BLaER1 treated with 17β-estradiol and CSF1 and Interleukin-3, amounts not matched to agents 10 nM and 100 nM (cell line): ENCODE results near the gene HSD17B11.
"Not testable (repeated sequence)": the region's sequence is repeated elsewhere in the genome, so short reads cannot be mapped to it uniquely, and the experiment has no call there.

Experiments
- H3K27ac ChIP-seq, 11 experiments: shearing (Covaris generic); formaldehyde crosslinking; 2 replicates each; pipeline ENCODE4 v1.8.1; 2022
- H3K27me3 ChIP-seq, 11 experiments: shearing (Covaris generic); formaldehyde crosslinking; 2 replicates each; pipeline ENCODE4 v1.8.1; 2022
- H3K36me3 ChIP-seq, 11 experiments: shearing (Covaris generic); formaldehyde crosslinking; 2 replicates each; pipeline ENCODE4 v1.8.1; 2022
- H3K4me1 ChIP-seq, 10 experiments: shearing (Covaris generic); formaldehyde crosslinking; 2 replicates each; pipeline ENCODE4 v1.8.1; 2022
- H3K4me2 ChIP-seq, 11 experiments: shearing (Covaris generic); formaldehyde crosslinking; 2 replicates each; pipeline ENCODE4 v1.8.1; 2022
- H3K4me3 ChIP-seq, 10 experiments: shearing (Covaris generic); formaldehyde crosslinking; 2 replicates each; pipeline ENCODE4 v1.8.1; 2022
- H3K9ac ChIP-seq, 11 experiments: shearing (Covaris generic); formaldehyde crosslinking; 2 replicates each; pipeline ENCODE4 v1.8.1; 2022
- H3K9me3 ChIP-seq, 11 experiments: shearing (Covaris generic); formaldehyde crosslinking; replicated peaks in 1 of 11; 2 replicates each; pipeline ENCODE4 v1.8.1; 2022
- H4K20me1 ChIP-seq, 11 experiments: shearing (Covaris generic); formaldehyde crosslinking; 2 replicates each; pipeline ENCODE4 v1.8.1; 2022
- Cebpa-rat ChIP-seq, 11 experiments: shearing (Covaris generic); IDR thresholded peaks; 2 replicates each; pipeline ENCODE4 v1.8.1; 2022

Gene HSD17B11

GRCh38 chr4:87410157-87410556 is 19.2 kb upstream of the HSD17B11 start:
- Histone ChIP-seq H3K9me3 (peaks cover 0 to 10% (median 5%) of the 10 kb centered on the region in 11 experiments; a peak in 10 of 22 replicates), H3K27ac (no peak overlapping the region), H3K4me1 (peaks cover 0 to 13% (median 2%) of the 10 kb centered on the region in 10 experiments; a peak in 8 of 20 replicates), H3K4me2 (no peak overlapping the region), H3K27me3 (no peaks in the 10 kb centered on the region), H3K36me3 (no peaks in the 10 kb centered on the region), H4K20me1 (no peaks in the 10 kb centered on the region), H3K4me3 (no peak overlapping the region), H3K9ac (no peak overlapping the region)
- TF ChIP-seq Cebpa-rat (IDR thresholded peaks at IDR 0.05): no peak

- no peak overlapping the region for H3K4me2 ChIP-seq
- peaks cover 0 to 13% (median 5%) of the 10 kb centered on the region in 11 experiments; a peak in 12 of 22 replicates for H3K9me3 ChIP-seq
- no peak overlapping the region for H3K4me3 ChIP-seq
- no peak overlapping the region for H3K27ac ChIP-seq
- TF ChIP-seq Cebpa-rat (IDR thresholded peaks at IDR 0.05): no peak
- peaks cover 0 to 13% (median 2%) of the 10 kb centered on the region in 10 experiments; a peak in 8 of 20 replicates for H3K4me1 ChIP-seq
- H3K27me3 ChIP-seq: no peaks in the 10 kb centered on the region
- H3K9ac ChIP-seq: no peak overlapping the region
- no peaks in the 10 kb centered on the region for H3K36me3 ChIP-seq
- H4K20me1 ChIP-seq: no peaks in the 10 kb centered on the region
These were observed 18.5 kb upstream of the HSD17B11 start for GRCh38 chr4:87409420-87409939.

DNA sequence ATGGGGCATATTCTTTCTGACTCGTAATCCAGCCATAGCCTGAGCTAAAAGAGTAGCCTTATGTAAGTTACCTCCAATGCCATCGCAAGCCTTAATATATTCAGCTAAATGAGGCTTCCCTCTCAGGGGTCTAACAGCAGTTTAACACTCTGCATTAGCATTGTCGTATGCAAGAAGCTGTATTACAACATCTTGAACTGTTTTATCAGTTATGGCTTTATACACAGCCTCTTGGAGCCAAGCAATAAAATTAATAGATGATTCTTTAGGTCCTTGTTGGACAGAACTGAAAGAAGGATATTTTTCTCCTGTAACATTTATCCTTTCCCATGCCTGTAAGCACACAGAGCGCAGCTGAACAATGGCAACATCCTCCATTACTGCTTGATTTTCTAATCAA is 15.9 kb upstream of the HSD17B11 start:
- Histone ChIP-seq H3K4me1 (peaks cover 0 to 13% (median 2%) of the 10 kb centered on the region in 10 experiments; a peak in 8 of 20 replicates), H3K4me2 (peak overlapping the region in 8 of 11 experiments; percentile 1 to 56 (median 28); a peak in 9 of 22 replicates)
- H3K9ac ChIP-seq, H3K4me3 ChIP-seq, H3K27me3 ChIP-seq, H3K27ac ChIP-seq, H3K36me3 ChIP-seq, H4K20me1 ChIP-seq, H3K9me3 ChIP-seq: not testable (repeated sequence)

- peak overlapping the region in 9 of 11 experiments; percentile 1 to 56 (median 27); a peak in 10 of 22 replicates for H3K4me2 ChIP-seq
- no peak for TF ChIP-seq Cebpa-rat (IDR thresholded peaks at IDR 0.05)
- no peaks in the 10 kb centered on the region for H4K20me1 ChIP-seq
- no peak overlapping the region for H3K27ac ChIP-seq
- no peaks in the 10 kb centered on the region for H3K36me3 ChIP-seq
- no peaks in the 10 kb centered on the region for H3K27me3 ChIP-seq
- peaks cover 0 to 13% (median 2%) of the 10 kb centered on the region in 10 experiments; a peak in 8 of 20 replicates for H3K4me1 ChIP-seq
- H3K9ac ChIP-seq: no peak overlapping the region
- H3K9me3 ChIP-seq: peaks cover 0 to 13% (median 0%) of the 10 kb centered on the region in 11 experiments; a peak in 7 of 22 replicates
- no peak overlapping the region for H3K4me3 ChIP-seq
These were observed 15.5 kb upstream of the HSD17B11 start for GRCh38 chr4:87406462-87406861.

DNA sequence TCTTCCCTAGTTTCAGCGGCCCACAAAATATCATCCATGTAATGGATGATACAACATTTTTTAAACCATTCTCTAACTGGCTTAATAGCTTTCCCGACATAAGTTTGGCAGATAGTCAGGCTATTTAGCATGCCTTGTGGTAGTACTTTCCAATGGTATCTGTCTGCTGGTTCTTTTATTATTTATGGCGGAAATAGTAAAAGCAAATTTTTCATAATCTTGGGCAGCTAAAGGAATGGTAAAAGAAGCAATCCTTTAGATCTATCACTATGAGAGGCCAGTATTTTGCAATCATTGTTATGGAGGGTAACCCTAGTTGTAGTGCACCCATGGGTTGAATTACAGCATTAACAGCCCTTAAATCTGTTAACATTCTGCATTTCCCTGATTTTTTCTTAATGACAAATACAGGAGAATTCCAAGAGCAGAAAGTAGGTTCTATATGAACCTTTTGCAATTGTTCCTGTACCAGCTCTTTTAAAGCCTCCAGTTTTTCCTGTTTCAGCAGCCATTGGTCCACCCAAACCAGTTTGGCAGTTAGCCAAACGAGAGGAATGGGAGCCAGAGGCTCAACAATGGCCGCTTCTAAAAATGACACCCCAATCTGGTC is 14.3 kb upstream of the HSD17B11 start:
- Histone ChIP-seq H3K9ac (no peak overlapping the region), H3K4me1 (peaks cover 0 to 13% (median 2%) of the 10 kb centered on the region in 10 experiments; a peak in 8 of 20 replicates), H3K27me3 (no peaks in the 10 kb centered on the region), H3K9me3 (peaks cover 3 to 20% (median 8%) of the 10 kb centered on the region in 11 experiments), H4K20me1 (no peaks in the 10 kb centered on the region), H3K27ac (no peak overlapping the region), H3K36me3 (no peaks in the 10 kb centered on the region), H3K4me2 (no peak overlapping the region), H3K4me3 (no peak overlapping the region)
- TF ChIP-seq Cebpa-rat (IDR thresholded peaks at IDR 0.05): no peak

DNA sequence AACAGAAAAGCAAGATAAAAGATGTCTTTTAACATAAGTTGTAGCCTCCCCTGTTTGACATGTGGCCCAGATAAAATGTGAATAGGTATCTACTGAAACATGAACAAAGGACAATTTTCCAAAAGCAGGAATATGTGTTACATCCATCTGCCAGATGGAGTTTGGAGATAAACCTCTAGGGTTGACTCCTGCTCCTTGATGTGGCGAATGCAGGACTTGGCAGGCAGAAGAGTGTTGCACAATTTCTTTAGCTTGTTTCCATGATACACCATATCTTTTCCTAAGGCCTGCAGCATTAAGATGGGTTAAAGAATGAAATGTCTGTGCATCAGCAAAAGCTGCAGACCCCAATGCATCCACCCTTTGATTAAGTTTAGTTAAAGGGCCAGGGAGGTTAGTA is 12.7 kb upstream of the HSD17B11 start:
- peaks cover 15 to 33% (median 20%) of the 10 kb centered on the region in 11 experiments for H3K9me3 ChIP-seq
- H3K4me2 ChIP-seq, H3K36me3 ChIP-seq, H3K27me3 ChIP-seq, H3K27ac ChIP-seq, H3K4me3 ChIP-seq, H4K20me1 ChIP-seq, H3K9ac ChIP-seq: not testable (repeated sequence)
- peaks cover 0 to 13% (median 2%) of the 10 kb centered on the region in 10 experiments; a peak in 8 of 20 replicates for H3K4me1 ChIP-seq

DNA sequence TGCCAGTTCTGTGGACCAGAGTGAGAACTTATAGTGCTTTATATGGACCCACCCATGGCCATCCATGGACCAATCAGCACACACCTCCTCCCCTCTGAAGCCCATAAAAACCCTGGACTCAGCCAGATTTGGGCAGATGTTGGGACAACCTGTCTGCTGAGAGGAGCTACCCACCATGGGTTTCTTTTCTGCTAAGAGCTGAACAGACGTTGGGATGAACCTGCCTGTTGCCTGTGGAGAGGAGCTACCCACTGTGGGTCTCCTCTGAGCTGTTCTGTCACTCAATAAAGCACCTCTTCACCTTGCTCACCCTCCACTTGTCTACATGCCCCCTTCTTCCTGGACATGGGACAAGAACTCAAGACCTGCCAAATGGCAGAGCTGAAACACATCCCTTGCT is 9.0 kb upstream of the HSD17B11 start:
- 0 out of 22 replicates have a peak, but pooled peaks cover 0 to 4% (median 0%) of the 10 kb centered on the region in 11 experiments for H3K36me3 ChIP-seq
- H4K20me1 ChIP-seq: no peaks in the 10 kb centered on the region
- H3K9me3 ChIP-seq: peaks cover 15 to 32% (median 19%) of the 10 kb centered on the region in 11 experiments
- no peaks in the 10 kb centered on the region for H3K27me3 ChIP-seq
- no peak overlapping the region for H3K27ac ChIP-seq
- no peaks in the 10 kb centered on the region for H3K4me1 ChIP-seq
- H3K4me2 ChIP-seq: no peak overlapping the region
- no peak overlapping the region for H3K9ac ChIP-seq
- TF ChIP-seq Cebpa-rat (IDR thresholded peaks at IDR 0.05): no peak
- H3K4me3 ChIP-seq: no peak overlapping the region

GRCh38 chr4:87399148-87399547 is 8.2 kb upstream of the HSD17B11 start:
- H3K4me1 ChIP-seq: no peaks in the 10 kb centered on the region
- no peak overlapping the region for H3K27ac ChIP-seq
- H3K36me3 ChIP-seq: 0 out of 22 replicates have a peak, but pooled peaks cover 0 to 4% (median 0%) of the 10 kb centered on the region in 11 experiments
- TF ChIP-seq Cebpa-rat (IDR thresholded peaks at IDR 0.05): no peak
- no peak overlapping the region for H3K4me2 ChIP-seq
- no peaks in the 10 kb centered on the region for H4K20me1 ChIP-seq
- no peaks in the 10 kb centered on the region for H3K27me3 ChIP-seq
- no peak overlapping the region for H3K9ac ChIP-seq
- peaks cover 15 to 26% (median 18%) of the 10 kb centered on the region in 11 experiments for H3K9me3 ChIP-seq
- no peak overlapping the region for H3K4me3 ChIP-seq

DNA sequence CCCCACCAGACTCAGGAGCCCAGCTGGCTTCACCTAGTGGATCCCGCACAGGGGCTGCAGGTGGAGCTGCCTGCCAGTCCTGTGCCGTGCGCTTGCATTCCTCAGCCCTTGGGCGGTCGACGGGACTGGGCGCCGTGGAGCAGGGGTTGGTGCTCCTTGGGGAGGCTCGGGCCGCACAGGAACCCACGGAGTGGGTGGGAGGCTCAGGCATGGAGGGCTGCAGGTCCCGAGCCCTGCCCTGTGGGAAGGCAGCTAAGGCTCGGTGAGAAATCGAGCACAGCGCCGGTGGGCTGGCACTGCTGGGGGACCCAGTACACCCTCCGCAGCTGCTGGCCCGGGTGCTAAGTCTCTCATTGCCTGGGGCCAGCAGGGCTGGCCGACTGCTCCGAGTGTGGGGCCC is 4.9 kb upstream of the HSD17B11 start:
- not testable (repeated sequence) for H4K20me1 ChIP-seq, H3K4me2 ChIP-seq, H3K27me3 ChIP-seq, H3K27ac ChIP-seq, H3K36me3 ChIP-seq, H3K4me3 ChIP-seq, H3K9ac ChIP-seq
- Histone ChIP-seq H3K4me1 (peaks cover 0 to 10% (median 7%) of the 10 kb centered on the region in 10 experiments; a peak in 11 of 20 replicates), H3K9me3 (peaks cover 15 to 21% (median 18%) of the 10 kb centered on the region in 11 experiments)

DNA sequence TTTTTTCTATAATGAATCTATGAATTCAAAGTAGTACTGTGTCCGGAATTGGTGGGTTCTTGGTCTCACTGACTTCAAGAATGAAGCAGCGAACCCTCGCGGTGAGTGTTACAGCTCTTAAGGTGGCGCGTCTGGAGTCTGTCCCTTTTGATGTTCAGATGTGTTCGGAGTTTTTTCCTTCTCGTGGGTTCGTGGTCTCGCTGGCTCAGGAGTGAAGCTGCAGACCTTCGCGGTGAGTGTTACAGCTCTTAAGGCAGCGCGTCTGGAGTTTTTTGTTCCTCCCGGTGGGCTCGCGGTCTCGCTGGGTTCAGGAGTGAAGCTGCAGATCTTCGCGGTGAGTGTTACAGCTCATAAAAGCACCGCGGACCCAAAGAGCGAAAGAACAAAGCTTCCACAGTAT is 4.1 kb upstream of the HSD17B11 start:
- H4K20me1 ChIP-seq, H3K36me3 ChIP-seq, H3K4me3 ChIP-seq, H3K4me2 ChIP-seq, H3K27me3 ChIP-seq, H3K27ac ChIP-seq, H3K9ac ChIP-seq: not testable (repeated sequence)
- Histone ChIP-seq H3K4me1 (peaks cover 2 to 11% (median 8%) of the 10 kb centered on the region in 10 experiments; a peak in 18 of 20 replicates), H3K9me3 (peaks cover 9 to 15% (median 11%) of the 10 kb centered on the region in 11 experiments)
